K562 (cell line): Measurements from ENCODE around the gene RAB3D. TPM values are rescaled to one million over a fixed set of nuclear protein-coding genes. Genes with fewer than 3 reads are reported as not detected.

Source experiments
- ATAC-seq: fragments of 200-7000 bp; cut with Tn5 transposase; 3 replicates; pipeline ENCODE4 v1.9.1; 2020; ENCODE audit warnings: moderate library complexity
- BruUV-seq: library from RNA; stranded (reverse); fragments of 400-500 nt; replicated peaks from 2 replicates; lab custom pipeline; 2021; lab: Mats Ljungman, UMichigan
- CTCF ChIA-PET: fragments of 300-600 bp; formaldehyde crosslinking; extraction: SDS; loops from one replicate; lab custom pipeline; 2021; ENCODE audit warnings: low intra/inter-chr PET ratio; lab: Yijun Ruan, JAX
- POLR2A ChIA-PET: fragments of 300-600, 350-650 bp; sonication (Branson Sonifier 250); formaldehyde crosslinking; extraction: SDS; loops from one replicate; lab custom pipeline; 2021; ENCODE audit warnings: antibody characterized with exemption, inconsistent platforms; lab: Yijun Ruan, JAX
- DNase-seq, 4 experiments: peaks; one replicate each; pipeline versions ENCODE4 v3.0.0 to v3.0.0-alpha.2; 2011 to 2018; ENCODE audit warnings: low spot score in 3 of 4, mixed read lengths in 3 of 4; ENCODE audit errors: extremely low read depth in 1 of 4
- FAIRE-seq: peaks from 2 replicates; lab custom pipeline; 2011; peaks lifted over from hg19 to GRCh38; lab: Jason Lieb, UNC
- H2AFZ ChIP-seq: 2 replicates; pipeline ENCODE4 v1.6.0; 2011; ENCODE audit warnings: low read depth, low read length, control low read depth, inconsistent platforms
- H3K27ac ChIP-seq: fragments of 200-600 bp; 3 replicates; pipeline ENCODE4 v1.8.0; 2011; ENCODE audit warnings: low read depth, mild to moderate bottlenecking, control low read depth, inconsistent platforms, low read length, moderate library complexity, mixed read lengths; ENCODE audit errors: extremely low read depth
- H3K27me3 ChIP-seq, 2 experiments: fragments of 300-600 bp in 1 of 2; 2 replicates in 1 of 2; 3 replicates in 1 of 2; pipeline versions ENCODE4 v1.6.0 to v1.8.0; 2011; ENCODE audit warnings: inconsistent platforms in 2 of 2, low read length in 2 of 2, mild to moderate bottlenecking in 1 of 2, mixed read lengths in 1 of 2, moderate library complexity in 1 of 2; ENCODE audit not compliant: control insufficient read depth in 2 of 2, insufficient read depth in 2 of 2
- H3K36me3 ChIP-seq: fragments of 300-600 bp; 3 replicates; pipeline ENCODE4 v1.8.0; 2011; ENCODE audit warnings: mild to moderate bottlenecking, low read length, inconsistent platforms; ENCODE audit not compliant: control insufficient read depth, insufficient read depth
- H3K4me1 ChIP-seq, 2 experiments: fragments of 200-600 bp in 1 of 2; replicated peaks in 1 of 2; 2 replicates in 1 of 2; 3 replicates in 1 of 2; pipeline versions ENCODE4 v1.5.1 to v1.8.0; 2011; ENCODE audit warnings: inconsistent platforms in 2 of 2, low read length in 2 of 2, mild to moderate bottlenecking in 1 of 2, mixed read lengths in 1 of 2, moderate library complexity in 1 of 2; ENCODE audit not compliant: control insufficient read depth in 2 of 2, insufficient read depth in 2 of 2
- H3K4me2 ChIP-seq: 2 replicates; pipeline ENCODE4 v1.6.1; 2011; ENCODE audit warnings: low read length, control low read depth, inconsistent platforms, mixed read lengths; ENCODE audit not compliant: insufficient read depth
- H3K4me3 ChIP-seq: fragments of 200-600 bp; sonication (generic), shearing (Covaris generic); 2 replicates; pipeline ENCODE4 v1.5.1; 2016; ENCODE audit warnings: control low read depth, inconsistent platforms
- H3K79me2 ChIP-seq: fragments of 200-600 bp; 3 replicates; pipeline ENCODE4 v1.8.0; 2011; ENCODE audit warnings: low read length, inconsistent platforms; ENCODE audit not compliant: control insufficient read depth, insufficient read depth
- H3K9ac ChIP-seq, 2 experiments: 2 replicates each; pipeline versions ENCODE4 v1.6.0 to v1.6.1; 2011; ENCODE audit warnings: low read depth in 2 of 2, low read length in 2 of 2, control low read depth in 1 of 2, inconsistent platforms in 1 of 2, mild to moderate bottlenecking in 1 of 2, mixed read lengths in 1 of 2; ENCODE audit not compliant: insufficient read depth in 1 of 2
- H3K9me1 ChIP-seq: one replicate; pipeline ENCODE4 v1.6.0; 2011; ENCODE audit warnings: inconsistent platforms, mild to moderate bottlenecking, low read length, moderate library complexity; ENCODE audit not compliant: control insufficient read depth, insufficient read depth
- H3K9me3 ChIP-seq: replicated peaks from 2 replicates; pipeline ENCODE4 v1.5.1; 2011; ENCODE audit warnings: low read depth, low read length, inconsistent platforms; ENCODE audit not compliant: control insufficient read depth, insufficient read depth
- H4K20me1 ChIP-seq: replicated peaks from 2 replicates; pipeline ENCODE4 v1.6.1; 2011; ENCODE audit warnings: low read length, inconsistent platforms, mixed read lengths; ENCODE audit not compliant: control insufficient read depth, insufficient read depth
- ELF2 ChIP-seq: fragments of 250-450 bp; sonication (Bioruptor Pico); IDR thresholded peaks from 2 replicates; pipeline ENCODE4 v1.5.0; 2021; ENCODE audit warnings: mild to moderate bottlenecking
- GTF2E2 ChIP-seq: fragments of 200-800 bp; sonication (Bioruptor generic); IDR thresholded peaks from 2 replicates; pipeline ENCODE4 v1.6.1; 2016; ENCODE audit warnings: missing genetic modification characterization, missing compliant biosample characterization
- HNRNPL ChIP-seq: fragments of 200-400 bp; formaldehyde crosslinking; IDR thresholded peaks from 2 replicates; pipeline ENCODE4 v1.6.1; 2017; ENCODE audit warnings: low read depth, mild to moderate bottlenecking, low read length
- KLF16 ChIP-seq: IDR thresholded peaks from 2 replicates; pipeline ENCODE4 v1.6.1; 2016; ENCODE audit warnings: antibody characterized with exemption
- MTA1 ChIP-seq: fragments of 450-650 bp; IDR thresholded peaks from 2 replicates; pipeline ENCODE4 v1.6.1; 2017; ENCODE audit warnings: borderline replicate concordance
- NCOR1 ChIP-seq: fragments of 450-650 bp; IDR thresholded peaks from 2 replicates; pipeline ENCODE4 v1.6.1; 2016; ENCODE audit warnings: mild to moderate bottlenecking, moderate library complexity
- POLR2A ChIP-seq: fragments of 450-650 bp; conservative IDR thresholded peaks from 2 replicates; pipeline ENCODE4 v1.6.1; 2016
- RAD21 ChIP-seq, 2 experiments: fragments of 250-450 bp in 1 of 2; fragments of 450-650 bp in 1 of 2; sonication (Bioruptor Pico) in 1 of 2; formaldehyde crosslinking in 1 of 2; IDR thresholded peaks in 1 of 2; conservative IDR thresholded peaks in 1 of 2; 2 replicates each; pipeline versions ENCODE4 v1.4.0 to v1.8.0; 2020 to 2022; ENCODE audit warnings: mild to moderate bottlenecking in 2 of 2, moderate library complexity in 1 of 2
- RUNX1 ChIP-seq: sonication (generic); IDR thresholded peaks from 2 replicates; pipeline ENCODE4 v1.6.1; 2016; ENCODE audit warnings: antibody characterized with exemption, low read depth
- TAF1 ChIP-seq: IDR thresholded peaks from 2 replicates; pipeline ENCODE4 v1.6.1; 2011; ENCODE audit warnings: mild to moderate bottlenecking, low read length, moderate library complexity; ENCODE audit not compliant: insufficient read depth, control insufficient read depth, severe bottlenecking; ENCODE audit errors: extremely low read depth
- TAF9B ChIP-seq: fragments of 450-650 bp; IDR thresholded peaks from 2 replicates; pipeline ENCODE4 v1.6.1; 2018; ENCODE audit warnings: mild to moderate bottlenecking; ENCODE audit not compliant: partially characterized antibody
- U2AF1 ChIP-seq: fragments of 200-400 bp; formaldehyde crosslinking; optimal IDR thresholded peaks from 2 replicates; pipeline ENCODE3; 2017; ENCODE audit warnings: mild to moderate bottlenecking, low read depth, low read length, moderate library complexity
- ZBTB8A ChIP-seq: fragments of 450-650 bp; IDR thresholded peaks from 2 replicates; pipeline ENCODE4 v1.6.1; 2018; ENCODE audit warnings: mild to moderate bottlenecking, moderate library complexity; ENCODE audit not compliant: partially characterized antibody
- ZNF165 ChIP-seq: fragments of 250-450 bp; sonication (Bioruptor Pico); IDR thresholded peaks from 2 replicates; pipeline ENCODE4 v1.4.0; 2020; ENCODE audit warnings: borderline replicate concordance
- ZNF561 ChIP-seq: fragments of 450-650 bp; formaldehyde crosslinking; conservative IDR thresholded peaks from 2 replicates; pipeline ENCODE4 v1.4.0; 2020; ENCODE audit warnings: mild to moderate bottlenecking, moderate library complexity
- ZNF764 ChIP-seq: fragments of 250-450 bp; sonication (Bioruptor Pico); IDR thresholded peaks from 2 replicates; pipeline ENCODE4 v1.4.0; 2020; ENCODE audit warnings: low read depth, mild to moderate bottlenecking, moderate library complexity
- WGBS: fragments of 100-300 bp; shearing (Covaris generic); methylation state at CpG from one replicate; pipeline ENCODE4 v1.1.6; 2016; ENCODE audit warnings: low coverage, mixed read lengths; ENCODE audit not compliant: insufficient coverage; ENCODE audit errors: missing lambda C conversion rate; 5-methylcytosine and 5-hydroxymethylcytosine counted together
- in situ Hi-C: fragments of 300-500 bp; cut with MboI; formaldehyde crosslinking; loops from 4 replicates; pipeline ENCODE4 v1.15.0; 2018; ENCODE audit warnings: inconsistent platforms, mixed read lengths
- intact Hi-C: fragments of 100-400 bp; cut with micrococcal nuclease; formaldehyde crosslinking; loops from 2 replicates; pipeline ENCODE4 v1.14.2; 2022
- polyA plus RNA-seq, 8 experiments: library from polyadenylated mRNA; depleted of rRNA in 4 of 8; stranded (reverse) in 5 of 8; unstranded in 3 of 8; fragments of >200 nt; fragmentation: Nextera tagmentation in 2 of 8; fragmentation: Illumina TruSeq in 1 of 8; extraction: Ambion mirVana in 2 of 8; extraction: Trizol in 1 of 8; gene quantifications; 2 replicates each; pipeline versions ENCODE4 v1.2.1 to v1.2.3, GENCODE V29; 2011 to 2014; ENCODE audit warnings: inconsistent platforms in 1 of 8, missing spikeins in 1 of 8
- total RNA-seq, 7 experiments: library from RNA; depleted of rRNA in 6 of 7; stranded (reverse); fragments of >200 nt in 6 of 7; fragmentation: Illumina TruSeq in 2 of 7; extraction: Trizol in 2 of 7; gene quantifications; 2 replicates each; pipeline versions ENCODE4 v1.2.1 to v1.2.3, GENCODE V29; 2011 to 2021; ENCODE audit warnings: low replicate concordance in 1 of 7
- TF ChIP-seq, protein P1 (sequence below): fragments of 250-450 bp; sonication (Bioruptor Pico); IDR thresholded peaks from 2 replicates; pipeline ENCODE4 v1.9.0; 2021; ENCODE audit warnings: mild to moderate bottlenecking, inconsistent platforms
- TF ChIP-seq, protein P2 (sequence below): fragments of 450-650 bp; IDR thresholded peaks from 2 replicates; pipeline ENCODE4 v1.6.1; 2018; ENCODE audit warnings: mild to moderate bottlenecking, low read depth; ENCODE audit not compliant: partially characterized antibody

Gene RAB3D
- total and polyA plus RNA-seq, 9 of the 15 experiments (the other 6 are each of a cell fraction or from before 2014, with no cell fraction given), result 0.34 to 3.3 (median 1.3) TPM

DNA sequence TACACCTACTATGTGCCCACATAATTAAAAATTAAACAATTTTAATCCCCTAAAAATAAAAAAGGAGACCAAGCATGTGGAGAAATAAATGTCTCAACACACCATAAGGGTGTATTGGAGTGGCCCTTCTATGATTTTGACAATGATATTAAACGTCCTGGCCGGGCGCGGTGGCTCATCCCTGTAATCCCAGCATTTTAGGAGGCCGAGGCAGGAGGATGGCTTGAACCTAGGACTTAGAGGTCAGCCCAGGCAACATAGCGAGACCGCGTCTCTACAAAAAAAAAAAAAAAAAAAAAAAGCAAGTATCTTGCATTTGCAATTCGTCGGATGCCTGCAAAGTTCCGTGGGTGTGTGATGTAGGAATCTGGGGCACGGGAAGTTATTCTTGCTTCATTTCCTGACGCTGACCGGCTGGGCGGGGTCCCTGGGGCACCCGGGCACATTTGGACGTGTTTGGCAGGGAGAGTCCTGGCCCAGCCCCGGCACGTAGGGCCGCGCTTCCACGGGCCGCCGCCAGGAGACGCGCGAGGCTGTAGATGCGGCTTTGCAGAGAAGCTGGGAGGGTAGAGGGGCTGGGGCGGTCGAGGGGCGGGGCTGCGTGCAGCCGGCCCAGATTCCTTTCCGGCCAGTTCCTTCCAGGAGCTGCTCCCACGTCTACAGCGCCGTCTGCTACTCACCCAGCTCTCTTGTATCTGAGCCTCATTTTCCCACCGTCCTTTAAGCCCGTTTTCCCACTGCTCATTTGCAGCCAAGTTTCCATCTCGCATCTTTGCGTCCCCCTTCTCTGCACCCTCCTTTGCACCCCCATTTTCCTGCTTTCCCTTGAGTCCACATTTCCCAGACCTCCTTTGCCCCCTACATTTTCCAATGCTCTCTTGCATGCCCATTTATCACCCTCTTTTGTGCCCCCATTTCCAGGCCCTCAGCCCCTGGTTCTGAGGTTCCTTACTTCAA, 45.7 kb downstream of the RAB3D start:
- intact Hi-C loops (loop anchor here (2.0 to 10.0 kb wide), 3 partner anchors 89 to 191 kb away; partner anchors contain the start of genes ELAVL3 and EPOR), in situ Hi-C loops (no loop called here)
- peak; percentile 90 to 96 (median 92) for DNase-seq
- no peaks in the 10 kb centered on the region for H3K79me2 ChIP-seq
- H3K9me3 ChIP-seq, result no peaks in the 10 kb centered on the region
- H3K9ac ChIP-seq, result peak overlapping the region; percentile 24 to 77; a peak in 3 of 4 replicates
- H3K4me1 ChIP-seq, result peaks cover 0 to 14% of the 10 kb centered on the region in 2 experiments; a peak in 3 of 5 replicates
- peak; percentile 99 for ATAC-seq
- FAIRE-seq, result peak; percentile 46
- BruUV-seq, result no TSS peak
- 0 out of 2 replicates have a peak overlapping the region, but pooled peaks have one; percentile 6 for H3K4me3 ChIP-seq
- ChIA-PET CTCF (interaction anchor here (0.6 to 2.2 kb wide), 6 partner anchors 147 to 1205 kb away, joined by 3 to 24 read pairs (median 12); no protein-coding TSS in a partner anchor), POLR2A (interaction anchor here (0.5 to 0.6 kb wide), 3 partner anchors 101 to 191 kb away, joined by 3 read pairs; partner anchors contain the start of gene PRKCSH)
- H3K27me3 ChIP-seq, result peaks cover 10 to 29% of the 10 kb centered on the region in 2 experiments; a peak in 4 of 5 replicates
- WGBS, result 2% methylated on average over 38 of the region's 41 CpGs
- H3K27ac ChIP-seq, result no peak overlapping the region
- H4K20me1 ChIP-seq, result 0 out of 2 replicates have a peak, but pooled peaks cover 2% of the 10 kb centered on the region
- H3K36me3 ChIP-seq, result no peaks in the 10 kb centered on the region
- H2AFZ ChIP-seq, result peak overlapping the region; percentile 80
- H3K4me2 ChIP-seq, result peak overlapping the region; percentile 70
- H3K9me1 ChIP-seq, result no peaks in the 10 kb centered on the region
- TF ChIP-seq ELF2 (CRISPR knock-in tag), result no peak
- TF ChIP-seq, protein P1, sequence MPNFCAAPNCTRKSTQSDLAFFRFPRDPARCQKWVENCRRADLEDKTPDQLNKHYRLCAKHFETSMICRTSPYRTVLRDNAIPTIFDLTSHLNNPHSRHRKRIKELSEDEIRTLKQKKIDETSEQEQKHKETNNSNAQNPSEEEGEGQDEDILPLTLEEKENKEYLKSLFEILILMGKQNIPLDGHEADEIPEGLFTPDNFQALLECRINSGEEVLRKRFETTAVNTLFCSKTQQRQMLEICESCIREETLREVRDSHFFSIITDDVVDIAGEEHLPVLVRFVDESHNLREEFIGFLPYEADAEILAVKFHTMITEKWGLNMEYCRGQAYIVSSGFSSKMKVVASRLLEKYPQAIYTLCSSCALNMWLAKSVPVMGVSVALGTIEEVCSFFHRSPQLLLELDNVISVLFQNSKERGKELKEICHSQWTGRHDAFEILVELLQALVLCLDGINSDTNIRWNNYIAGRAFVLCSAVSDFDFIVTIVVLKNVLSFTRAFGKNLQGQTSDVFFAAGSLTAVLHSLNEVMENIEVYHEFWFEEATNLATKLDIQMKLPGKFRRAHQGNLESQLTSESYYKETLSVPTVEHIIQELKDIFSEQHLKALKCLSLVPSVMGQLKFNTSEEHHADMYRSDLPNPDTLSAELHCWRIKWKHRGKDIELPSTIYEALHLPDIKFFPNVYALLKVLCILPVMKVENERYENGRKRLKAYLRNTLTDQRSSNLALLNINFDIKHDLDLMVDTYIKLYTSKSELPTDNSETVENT (CRISPR knock-in tag), result no peak
- TF ChIP-seq ZNF561 (CRISPR knock-in tag), result no peak
- no peak for TF ChIP-seq ZBTB8A
- TF ChIP-seq ZNF165, result no peak
- TF ChIP-seq RAD21 (CRISPR knock-in tag; conservative IDR thresholded peaks at IDR 0.05 in 1 of 2, IDR thresholded peaks at IDR 0.05 in 1 of 2), result peak; percentile 97 to 98
- peak; percentile 30; the same call in 1 of the 2 replicates for TF ChIP-seq MTA1
- TF ChIP-seq GTF2E2 (tag), result no peak
- TF ChIP-seq ZNF764 (CRISPR knock-in tag), result no peak
- TF ChIP-seq NCOR1, result no peak
- TF ChIP-seq TAF9B, result no peak
- TF ChIP-seq, protein P2, sequence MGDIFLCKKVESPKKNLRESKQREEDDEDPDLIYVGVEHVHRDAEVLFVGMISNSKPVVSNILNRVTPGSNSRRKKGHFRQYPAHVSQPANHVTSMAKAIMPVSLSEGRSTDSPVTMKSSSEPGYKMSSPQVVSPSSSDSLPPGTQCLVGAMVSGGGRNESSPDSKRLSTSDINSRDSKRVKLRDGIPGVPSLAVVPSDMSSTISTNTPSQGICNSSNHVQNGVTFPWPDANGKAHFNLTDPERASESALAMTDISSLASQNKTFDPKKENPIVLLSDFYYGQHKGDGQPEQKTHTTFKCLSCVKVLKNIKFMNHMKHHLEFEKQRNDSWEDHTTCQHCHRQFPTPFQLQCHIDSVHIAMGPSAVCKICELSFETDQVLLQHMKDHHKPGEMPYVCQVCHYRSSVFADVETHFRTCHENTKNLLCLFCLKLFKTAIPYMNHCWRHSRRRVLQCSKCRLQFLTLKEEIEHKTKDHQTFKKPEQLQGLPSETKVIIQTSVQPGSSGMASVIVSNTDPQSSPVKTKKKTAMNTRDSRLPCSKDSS, result no peak
- no peak for TF ChIP-seq RUNX1
- TF ChIP-seq TAF1, result no peak
- TF ChIP-seq HNRNPL, result no peak
- no peak for TF ChIP-seq U2AF1
- no peak for TF ChIP-seq POLR2A
- 0 out of 2 replicates have a peak, but pooled peaks have one; percentile 52 for TF ChIP-seq KLF16
